ENCODE measurements around the gene RPL35.

Gene RPL35

DNA sequence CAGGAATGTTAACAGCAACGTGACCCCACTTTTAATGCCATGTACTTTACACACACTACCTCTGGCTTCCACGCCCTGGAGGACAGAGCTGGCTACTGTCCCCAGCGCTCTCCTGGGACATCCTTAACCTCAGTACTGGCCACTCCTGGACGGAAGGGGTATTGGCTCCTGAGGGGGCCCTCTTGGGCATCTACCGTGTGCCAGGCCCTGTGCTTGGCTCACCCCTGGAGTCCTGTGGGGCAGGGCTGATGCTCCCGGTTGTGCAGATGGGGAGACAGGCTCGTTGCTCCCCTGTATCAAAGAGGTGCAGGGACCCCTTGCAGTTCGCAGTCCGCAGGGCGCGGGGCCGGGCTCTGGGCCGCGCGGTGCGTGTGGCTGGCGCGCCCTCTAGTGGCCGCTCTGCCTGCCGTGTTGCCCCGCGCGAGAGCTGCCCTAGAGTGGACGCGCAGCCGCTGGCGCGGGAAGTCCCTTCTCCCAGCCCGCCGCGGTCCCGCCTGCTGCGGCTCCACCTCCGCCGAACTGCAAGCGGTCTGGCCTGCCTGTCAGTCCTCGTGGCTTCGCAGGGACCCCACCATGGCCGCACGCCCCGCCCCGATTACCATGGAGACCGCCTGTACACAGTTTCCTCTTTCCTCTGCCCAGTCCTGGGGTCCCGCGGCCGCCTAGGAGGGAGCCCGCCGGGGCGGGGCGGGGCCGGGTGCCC lies 8.8 kb downstream of the RPL35 start, which contains the start of gene WDR38:
Gene WDR38, plus strand, starts transcription at position 632 of the 703 bp plus-strand sequence. CDS start 72 bp downstream, outside the sequence.
- TF ChIP-seq, protein P1, sequence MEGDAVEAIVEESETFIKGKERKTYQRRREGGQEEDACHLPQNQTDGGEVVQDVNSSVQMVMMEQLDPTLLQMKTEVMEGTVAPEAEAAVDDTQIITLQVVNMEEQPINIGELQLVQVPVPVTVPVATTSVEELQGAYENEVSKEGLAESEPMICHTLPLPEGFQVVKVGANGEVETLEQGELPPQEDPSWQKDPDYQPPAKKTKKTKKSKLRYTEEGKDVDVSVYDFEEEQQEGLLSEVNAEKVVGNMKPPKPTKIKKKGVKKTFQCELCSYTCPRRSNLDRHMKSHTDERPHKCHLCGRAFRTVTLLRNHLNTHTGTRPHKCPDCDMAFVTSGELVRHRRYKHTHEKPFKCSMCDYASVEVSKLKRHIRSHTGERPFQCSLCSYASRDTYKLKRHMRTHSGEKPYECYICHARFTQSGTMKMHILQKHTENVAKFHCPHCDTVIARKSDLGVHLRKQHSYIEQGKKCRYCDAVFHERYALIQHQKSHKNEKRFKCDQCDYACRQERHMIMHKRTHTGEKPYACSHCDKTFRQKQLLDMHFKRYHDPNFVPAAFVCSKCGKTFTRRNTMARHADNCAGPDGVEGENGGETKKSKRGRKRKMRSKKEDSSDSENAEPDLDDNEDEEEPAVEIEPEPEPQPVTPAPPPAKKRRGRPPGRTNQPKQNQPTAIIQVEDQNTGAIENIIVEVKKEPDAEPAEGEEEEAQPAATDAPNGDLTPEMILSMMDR (conservative IDR thresholded peaks at IDR 0.05; ENCODE audit: low read length): peak; percentile 92
- TF ChIP-seq EZH2phosphoT487 (IDR thresholded peaks at IDR 0.05; ENCODE audit: borderline replicate concordance): no peak
- H3K36me3 ChIP-seq (ENCODE audit: insufficient read depth, low read length): peaks cover 23% of the 10 kb centered on the region; the same call in 1 of the 2 replicates
- H3K9me3 ChIP-seq (ENCODE audit: insufficient read depth, low read depth, low read length): no peaks in the 10 kb centered on the region
- H3K4me1 ChIP-seq (ENCODE audit: insufficient read depth, low read length, poor library complexity, severe bottlenecking): no peaks in the 10 kb centered on the region
- peaks cover 16% of the 10 kb centered on the region for H4K20me1 ChIP-seq (ENCODE audit: insufficient read depth, low read length, poor library complexity, severe bottlenecking)
- peak within 1 kb of the TSS; percentile 90 for H2AFZ ChIP-seq (ENCODE audit: low read length)
- no peak within 1 kb of the TSS for H3K9ac ChIP-seq (ENCODE audit: low read depth, low read length, poor library complexity, severe bottlenecking)
- H3K79me2 ChIP-seq (ENCODE audit: insufficient read depth, low read length): peaks cover 18% of the 10 kb centered on the region
- H3K4me3 ChIP-seq (ENCODE audit: low read length, poor library complexity, severe bottlenecking): peak within 1 kb of the TSS; percentile 69
- H3K4me2 ChIP-seq (ENCODE audit: low read depth, low read length, poor library complexity, severe bottlenecking): peak within 1 kb of the TSS; percentile 82
- peaks cover 6% of the 10 kb centered on the region; the same call in 1 of the 2 replicates for H3F3A ChIP-seq (ENCODE audit: low read depth)
- H3K27me3 ChIP-seq (ENCODE audit: insufficient read depth, low read length, poor library complexity, severe bottlenecking): no peaks in the 10 kb centered on the region
- H3K9me2 ChIP-seq (replicated peaks; ENCODE audit: low read depth, low read length): no peaks in the 10 kb centered on the region

DNA sequence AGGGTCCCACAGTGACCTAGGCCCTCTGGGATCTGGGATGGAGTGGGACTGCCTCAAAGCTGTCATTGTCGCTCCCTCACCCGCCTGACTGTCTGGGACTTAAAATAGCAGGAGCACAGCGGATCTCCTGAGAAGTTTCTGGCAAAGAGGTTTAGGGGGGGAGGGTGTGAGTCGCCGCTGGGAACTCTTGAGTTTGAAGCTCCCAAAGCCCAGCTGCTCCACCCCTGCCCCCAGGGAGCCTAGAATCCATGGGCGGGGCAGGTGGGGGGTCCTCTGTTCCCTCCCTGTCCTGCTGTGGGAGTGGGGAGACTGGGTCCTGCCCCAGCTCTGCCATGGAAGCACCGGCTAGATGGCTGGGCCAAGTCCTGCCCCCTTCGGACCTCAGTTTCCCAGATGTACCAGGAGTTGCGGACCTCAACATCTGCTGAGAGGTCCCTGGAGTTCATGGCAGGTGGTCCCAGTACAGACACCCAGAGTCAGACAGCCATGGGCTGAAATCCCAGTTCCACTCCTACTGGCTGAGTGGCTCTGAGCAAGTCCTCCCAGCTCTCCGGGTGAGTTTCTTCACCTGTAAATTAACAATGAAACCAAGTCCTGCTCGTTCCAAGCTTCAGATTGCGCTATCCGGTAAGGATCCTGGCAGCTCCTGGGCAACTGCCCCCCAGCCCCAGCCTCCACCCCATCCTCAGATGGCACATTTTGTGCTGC lies 9.5 kb downstream of the RPL35 start:
- no peak for TF ChIP-seq EZH2phosphoT487 (IDR thresholded peaks at IDR 0.05; ENCODE audit: borderline replicate concordance)
- TF ChIP-seq, protein P1 (conservative IDR thresholded peaks at IDR 0.05; ENCODE audit: low read length): no peak

DNA sequence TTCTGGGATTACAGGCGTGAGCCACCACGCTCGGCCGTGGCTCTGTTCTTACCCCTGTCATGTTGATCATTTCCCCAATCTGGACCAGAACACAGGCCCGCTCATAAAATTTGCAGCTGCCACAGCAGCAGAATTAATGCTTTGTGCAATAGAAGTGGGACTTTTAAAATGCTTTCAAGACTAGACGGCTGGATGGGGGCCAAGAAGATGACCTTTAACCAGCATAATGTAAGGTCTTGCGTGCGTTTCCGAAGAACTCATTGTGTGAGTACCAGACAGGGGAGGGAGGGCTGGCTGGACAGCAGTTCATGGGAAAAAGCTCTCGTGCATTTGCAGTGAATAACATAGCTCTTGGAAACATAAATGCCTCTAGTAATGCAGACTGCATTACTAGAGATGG lies 12.0 kb downstream of the RPL35 start:
- H3K27me3 ChIP-seq (ENCODE audit: insufficient read depth, low read length, poor library complexity, severe bottlenecking): no peaks in the 10 kb centered on the region
- no peaks in the 10 kb centered on the region for H3K9me3 ChIP-seq (ENCODE audit: insufficient read depth, low read depth, low read length)
- no peaks in the 10 kb centered on the region for H3K4me1 ChIP-seq (ENCODE audit: insufficient read depth, low read length, poor library complexity, severe bottlenecking)
- no peaks in the 10 kb centered on the region for H3K9me2 ChIP-seq (replicated peaks; ENCODE audit: low read depth, low read length)
- TF ChIP-seq, protein P1 (conservative IDR thresholded peaks at IDR 0.05; ENCODE audit: low read length): no peak
- TF ChIP-seq EZH2phosphoT487 (IDR thresholded peaks at IDR 0.05; ENCODE audit: borderline replicate concordance): no peak
- H3K9ac ChIP-seq (ENCODE audit: low read depth, low read length, poor library complexity, severe bottlenecking): no peak overlapping the region
- H3K36me3 ChIP-seq (ENCODE audit: insufficient read depth, low read length): no peaks in the 10 kb centered on the region
- no peak overlapping the region for H2AFZ ChIP-seq (ENCODE audit: low read length)
- no peak overlapping the region for H3K4me3 ChIP-seq (ENCODE audit: low read length, poor library complexity, severe bottlenecking)
- no peak overlapping the region for H3K4me2 ChIP-seq (ENCODE audit: low read depth, low read length, poor library complexity, severe bottlenecking)
- no peaks in the 10 kb centered on the region for H3F3A ChIP-seq (ENCODE audit: low read depth)
- no peaks in the 10 kb centered on the region for H4K20me1 ChIP-seq (ENCODE audit: insufficient read depth, low read length, poor library complexity, severe bottlenecking)
- H3K79me2 ChIP-seq (ENCODE audit: insufficient read depth, low read length): no peaks in the 10 kb centered on the region

More for the DNA sequence above, 9.5 kb downstream of the RPL35 start:
- peaks cover 16% of the 10 kb centered on the region; the same call in 1 of the 2 replicates for H3K36me3 ChIP-seq (ENCODE audit: insufficient read depth, low read length)
- peak overlapping the region; percentile 69 for H3K4me3 ChIP-seq (ENCODE audit: low read length, poor library complexity, severe bottlenecking)
- H3K9ac ChIP-seq (ENCODE audit: low read depth, low read length, poor library complexity, severe bottlenecking): no peak overlapping the region
- no peaks in the 10 kb centered on the region for H3K9me2 ChIP-seq (replicated peaks; ENCODE audit: low read depth, low read length)
- H4K20me1 ChIP-seq (ENCODE audit: insufficient read depth, low read length, poor library complexity, severe bottlenecking): peaks cover 9% of the 10 kb centered on the region
- H3F3A ChIP-seq (ENCODE audit: low read depth): peaks cover 6% of the 10 kb centered on the region; the same call in 1 of the 2 replicates
- H3K4me1 ChIP-seq (ENCODE audit: insufficient read depth, low read length, poor library complexity, severe bottlenecking): no peaks in the 10 kb centered on the region
- no peaks in the 10 kb centered on the region for H3K27me3 ChIP-seq (ENCODE audit: insufficient read depth, low read length, poor library complexity, severe bottlenecking)
- H3K79me2 ChIP-seq (ENCODE audit: insufficient read depth, low read length): peaks cover 11% of the 10 kb centered on the region; the same call in 1 of the 2 replicates
- peak overlapping the region; percentile 82 for H3K4me2 ChIP-seq (ENCODE audit: low read depth, low read length, poor library complexity, severe bottlenecking)
- H2AFZ ChIP-seq (ENCODE audit: low read length): peak overlapping the region; percentile 90; the same call in 1 of the 2 replicates
- no peaks in the 10 kb centered on the region for H3K9me3 ChIP-seq (ENCODE audit: insufficient read depth, low read depth, low read length)
